ENCODE measurements around the gene PPP2R1B.

DNA sequence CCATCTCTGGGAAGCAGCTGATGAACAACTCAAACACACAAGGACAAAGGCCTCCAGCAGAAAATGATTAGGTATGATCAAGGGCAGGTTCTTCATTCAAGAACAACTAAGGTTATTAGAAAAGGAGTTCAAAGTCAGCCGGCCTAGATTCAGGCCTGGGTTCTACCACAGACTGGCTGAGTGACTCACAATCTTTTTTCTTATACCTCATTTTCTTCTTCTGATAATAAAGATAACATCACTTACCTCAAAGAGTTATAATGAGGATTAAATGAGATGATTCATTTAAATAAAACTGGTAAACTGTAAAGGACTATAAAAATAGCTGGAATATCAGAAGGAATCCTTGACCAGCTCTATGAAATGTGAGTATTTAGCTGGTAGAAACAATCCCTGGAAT, 49.3 kb upstream of the PPP2R1B start:
- TF ChIP-seq, protein P1, sequence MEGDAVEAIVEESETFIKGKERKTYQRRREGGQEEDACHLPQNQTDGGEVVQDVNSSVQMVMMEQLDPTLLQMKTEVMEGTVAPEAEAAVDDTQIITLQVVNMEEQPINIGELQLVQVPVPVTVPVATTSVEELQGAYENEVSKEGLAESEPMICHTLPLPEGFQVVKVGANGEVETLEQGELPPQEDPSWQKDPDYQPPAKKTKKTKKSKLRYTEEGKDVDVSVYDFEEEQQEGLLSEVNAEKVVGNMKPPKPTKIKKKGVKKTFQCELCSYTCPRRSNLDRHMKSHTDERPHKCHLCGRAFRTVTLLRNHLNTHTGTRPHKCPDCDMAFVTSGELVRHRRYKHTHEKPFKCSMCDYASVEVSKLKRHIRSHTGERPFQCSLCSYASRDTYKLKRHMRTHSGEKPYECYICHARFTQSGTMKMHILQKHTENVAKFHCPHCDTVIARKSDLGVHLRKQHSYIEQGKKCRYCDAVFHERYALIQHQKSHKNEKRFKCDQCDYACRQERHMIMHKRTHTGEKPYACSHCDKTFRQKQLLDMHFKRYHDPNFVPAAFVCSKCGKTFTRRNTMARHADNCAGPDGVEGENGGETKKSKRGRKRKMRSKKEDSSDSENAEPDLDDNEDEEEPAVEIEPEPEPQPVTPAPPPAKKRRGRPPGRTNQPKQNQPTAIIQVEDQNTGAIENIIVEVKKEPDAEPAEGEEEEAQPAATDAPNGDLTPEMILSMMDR (IDR thresholded peaks at IDR 0.05), result no peak
- no peak for TF ChIP-seq POLR2AphosphoS5 (IDR thresholded peaks at IDR 0.05; ENCODE audit: insufficient read depth in 1 of 2, low read depth in 1 of 2)
- no peak for TF ChIP-seq POLR2A (IDR thresholded peaks at IDR 0.05)
